Measurements from ENCODE around the gene CPN2.

GRCh38 chr3:194327218-194328052, 23.7 kb downstream of the CPN2 start:
- TF ChIP-seq CTCF (IDR thresholded peaks at IDR 0.05), result no peak
- TF ChIP-seq EP300 (IDR thresholded peaks at IDR 0.05), result no peak
